Uterus (tissue), 4 donors: ENCODE results near the gene SLF1. TPM values are rescaled to one million over a fixed set of nuclear protein-coding genes. Genes with fewer than 3 reads are reported as not detected.

Experiments
- DNase-seq, 2 donors: peaks; one replicate each; pipeline ENCODE4 v3.0.0-alpha.2; 2019 to 2020
- H3K27ac ChIP-seq, 2 donors: fragments of 200-600 bp; sonication (generic); 1 replicate in 1 of 2; 2 replicates in 1 of 2; pipeline ENCODE4 v1.5.1; 2016 to 2018
- H3K27me3 ChIP-seq, 2 donors: fragments of 200-600 bp; sonication (generic); one replicate each; pipeline ENCODE4 v1.5.1; 2018 to 2019; ENCODE audit warnings: control low read depth in 1 of 2
- H3K36me3 ChIP-seq, 2 donors: fragments of 200-600 bp; sonication (generic); one replicate each; pipeline ENCODE4 v1.5.1; 2019; ENCODE audit warnings: control low read depth in 1 of 2
- H3K4me1 ChIP-seq, 2 donors: fragments of 200-600 bp; sonication (generic); one replicate each; pipeline ENCODE4 v1.5.1; 2018 to 2019; ENCODE audit warnings: control low read depth in 1 of 2
- H3K4me3 ChIP-seq, 2 donors: fragments of 200-600 bp; sonication (generic); 1 replicate in 1 of 2; 2 replicates in 1 of 2; pipeline ENCODE4 v1.5.1; 2018 to 2019; ENCODE audit warnings: mild to moderate bottlenecking in 1 of 2
- H3K9me3 ChIP-seq, 2 donors: fragments of 200-600 bp; sonication (generic); one replicate each; pipeline ENCODE4 v1.5.1; 2019; ENCODE audit warnings: control low read depth in 1 of 2
- CTCF ChIP-seq, 4 experiments: fragments of 200-600 bp in 2 of 4; fragments of 450-650 bp in 2 of 4; sonication (generic) in 2 of 4; IDR thresholded peaks; one replicate each; pipeline ENCODE4 v1.5.1; 2016 to 2019; ENCODE audit warnings: antibody characterized with exemption in 4 of 4, mild to moderate bottlenecking in 2 of 4, moderate library complexity in 1 of 4
- POLR2A ChIP-seq, 2 donors: fragments of 450-650 bp; IDR thresholded peaks; one replicate each; pipeline ENCODE4 v1.6.1; 2016; ENCODE audit warnings: antibody characterized with exemption in 2 of 2, mild to moderate bottlenecking in 1 of 2, moderate library complexity in 1 of 2
- intact Hi-C: fragments of 100-400 bp; cut with DNase I; formaldehyde crosslinking; loops from one replicate; pipeline ENCODE4 v1.15.1; 2023; ENCODE audit warnings: low total_unique reads
- total RNA-seq, 4 donors: library from RNA; depleted of rRNA in 3 of 4; stranded (reverse); fragments of >200 nt in 3 of 4; gene quantifications; one replicate each; pipeline versions ENCODE4 v1.1.0 to v1.2.4, GENCODE V29; 2014 to 2023
- donor health status: DM: yes; HTN: yes; CAD: no.

Gene SLF1
- total RNA-seq, 4 donors from 2014 or later = 5.0 to 18.2 (median 11.8) TPM

- Histone ChIP-seq H3K27me3 (no peaks in the 10 kb centered on the region), H3K4me1 (no peaks in the 10 kb centered on the region), H3K27ac (no peak overlapping the region), H3K36me3 (peaks cover 0 to 6% of the 10 kb centered on the region in 2 donors), H3K4me3 (no peak overlapping the region), H3K9me3 (peaks cover 0 to 11% of the 10 kb centered on the region in 2 donors)
- intact Hi-C loops = no loop called here
- no peak for DNase-seq
- TF ChIP-seq CTCF (IDR thresholded peaks at IDR 0.05) (no peak), POLR2A (IDR thresholded peaks at IDR 0.05) (no peak)
Observed at GRCh38 chr5:94658272-94658671, 39.8 kb downstream of the SLF1 start.

- intact Hi-C loops = no loop called here
- Histone ChIP-seq H3K4me1 (no peaks in the 10 kb centered on the region), H3K27me3 (no peaks in the 10 kb centered on the region), H3K27ac (no peak overlapping the region), H3K4me3 (no peak overlapping the region), H3K36me3 (peaks cover 0 to 6% of the 10 kb centered on the region in 2 donors), H3K9me3 (peaks cover 0 to 5% of the 10 kb centered on the region in 2 donors)
- TF ChIP-seq CTCF (IDR thresholded peaks at IDR 0.05) = no peak
- TF ChIP-seq POLR2A (IDR thresholded peaks at IDR 0.05) = no peak
- no peak for DNase-seq
Observed at GRCh38 chr5:94660506-94660905, 42.0 kb downstream of the SLF1 start.

GRCh38 chr5:94661086-94661485 lies 42.6 kb downstream of the SLF1 start:
- Histone ChIP-seq H3K27ac (no peak overlapping the region), H3K36me3 (peaks cover 0 to 6% of the 10 kb centered on the region in 2 donors), H3K9me3 (peaks cover 0 to 5% of the 10 kb centered on the region in 2 donors), H3K27me3 (no peaks in the 10 kb centered on the region), H3K4me3 (no peak overlapping the region), H3K4me1 (no peaks in the 10 kb centered on the region)
- TF ChIP-seq CTCF (IDR thresholded peaks at IDR 0.05) (no peak), POLR2A (IDR thresholded peaks at IDR 0.05) (no peak)
- intact Hi-C loops = no loop called here
- no peak for DNase-seq

GRCh38 chr5:94667937-94668336 lies 49.5 kb downstream of the SLF1 start:
- Histone ChIP-seq H3K36me3 (no peaks in the 10 kb centered on the region), H3K27ac (no peak overlapping the region), H3K27me3 (no peaks in the 10 kb centered on the region), H3K4me1 (no peaks in the 10 kb centered on the region), H3K9me3 (no peaks in the 10 kb centered on the region), H3K4me3 (no peak overlapping the region)
- no peak for TF ChIP-seq POLR2A (IDR thresholded peaks at IDR 0.05)
- intact Hi-C loops = no loop called here
- DNase-seq = no peak

- Histone ChIP-seq H3K9me3 (no peaks in the 10 kb centered on the region), H3K27ac (no peak overlapping the region), H3K4me1 (no peaks in the 10 kb centered on the region), H3K27me3 (no peaks in the 10 kb centered on the region), H3K36me3 (no peaks in the 10 kb centered on the region), H3K4me3 (no peak overlapping the region)
- DNase-seq = no peak
- TF ChIP-seq POLR2A (IDR thresholded peaks at IDR 0.05) = no peak
- no peak for TF ChIP-seq CTCF (IDR thresholded peaks at IDR 0.05)
- intact Hi-C loops = no loop called here
Observed at GRCh38 chr5:94670726-94671125, 52.3 kb downstream of the SLF1 start.

- Histone ChIP-seq H3K9me3 (no peaks in the 10 kb centered on the region), H3K27me3 (no peaks in the 10 kb centered on the region), H3K4me3 (no peak overlapping the region), H3K4me1 (no peaks in the 10 kb centered on the region), H3K36me3 (no peaks in the 10 kb centered on the region), H3K27ac (no peak overlapping the region)
- no peak for DNase-seq
- no peak for TF ChIP-seq POLR2A (IDR thresholded peaks at IDR 0.05)
- TF ChIP-seq CTCF (IDR thresholded peaks at IDR 0.05) = no peak
- intact Hi-C loops = no loop called here
Observed at GRCh38 chr5:94672746-94673145, 54.3 kb downstream of the SLF1 start.
